Hematopoietic multipotent progenitor cell (in vitro differentiated cells): ENCODE measurements around the gene FNBP1L. TPM values are rescaled to one million over a fixed set of nuclear protein-coding genes. Genes with fewer than 3 reads are reported as not detected.

Experiments used
- DNase-seq, 3 donors: peaks; one replicate each; pipeline ENCODE4 v3.0.0-alpha.2; 2011 to 2015; ENCODE audit warnings: low read depth in 2 of 3, low spot score in 2 of 3
- total RNA-seq: library from RNA; depleted of rRNA; stranded (reverse); fragments of >200 nt; gene quantifications from one replicate; pipeline ENCODE4 v1.2.3, GENCODE V29; 2012

FNBP1L gene
- total RNA-seq = 6.5 TPM

GRCh38 chr1:93447481-93448291 is at the start of gene FNBP1L:
Gene FNBP1L, plus strand, starts transcription at chr1:93448118. Its CDS starts 164 bp downstream, at chr1:93448282.
- DNase-seq = peak; percentile 24 to 86 (median 82)

GRCh38 chr1:93399781-93400180 is 48.1 kb upstream of the FNBP1L start:
- no peak for DNase-seq

GRCh38 chr1:93408203-93408602 is 39.7 kb upstream of the FNBP1L start:
- no peak for DNase-seq

GRCh38 chr1:93411000-93411399 is 36.9 kb upstream of the FNBP1L start:
- no peak for DNase-seq

- DNase-seq = peak in 1 of 3 donors; percentile 44
These were observed 33.2 kb upstream of the FNBP1L start for GRCh38 chr1:93414749-93415148.

- peak in 1 of 3 donors; percentile 11 for DNase-seq
These were observed 32.6 kb upstream of the FNBP1L start for GRCh38 chr1:93415296-93415695.

GRCh38 chr1:93416183-93416582 is 31.7 kb upstream of the FNBP1L start:
- DNase-seq = no peak

- no peak for DNase-seq
These were observed 28.6 kb upstream of the FNBP1L start for GRCh38 chr1:93419344-93419743.

GRCh38 chr1:93420400-93420799 is 27.5 kb upstream of the FNBP1L start:
- no peak for DNase-seq

- DNase-seq = no peak
These were observed 21.7 kb upstream of the FNBP1L start for GRCh38 chr1:93426181-93426580.

GRCh38 chr1:93427656-93428055 is 20.3 kb upstream of the FNBP1L start:
- DNase-seq = no peak

- DNase-seq = peak in 1 of 3 donors; percentile 22
These were observed 14.4 kb upstream of the FNBP1L start for GRCh38 chr1:93433407-93433961.

GRCh38 chr1:93434088-93434487 is 13.8 kb upstream of the FNBP1L start:
- no peak for DNase-seq

- DNase-seq = no peak
These were observed 12.9 kb upstream of the FNBP1L start for GRCh38 chr1:93434987-93435386.

- no peak for DNase-seq
These were observed 12.5 kb upstream of the FNBP1L start for GRCh38 chr1:93435443-93435842.

- no peak for DNase-seq
These were observed 11.4 kb upstream of the FNBP1L start for GRCh38 chr1:93436496-93436895.

- DNase-seq = peak in 2 of 3 donors; percentile 46 to 80
These were observed 9.8 kb upstream of the FNBP1L start for GRCh38 chr1:93437976-93438605.

- DNase-seq = no peak
These were observed 9.2 kb upstream of the FNBP1L start for GRCh38 chr1:93438716-93439115.

- DNase-seq = no peak
These were observed 7.6 kb upstream of the FNBP1L start for GRCh38 chr1:93440272-93440671.

- DNase-seq = no peak
These were observed 7.2 kb upstream of the FNBP1L start for GRCh38 chr1:93440706-93441105.

GRCh38 chr1:93441589-93441988 is 6.3 kb upstream of the FNBP1L start:
- no peak for DNase-seq
